GM18867 (cell line): ENCODE measurements around the gene HS3ST5.
"Not testable (repeated sequence)": the region's sequence is repeated elsewhere in the genome, so short reads cannot be mapped to it uniquely, and the experiment has no call there.

Source experiments
- ATAC-seq: cut with Tn5 transposase; IDR thresholded peaks from one replicate; pipeline ENCODE4 v1.9.1; 2021; ENCODE audit warnings: mild to moderate bottlenecking, moderate library complexity; ENCODE audit not compliant: unreplicated experiment

The HS3ST5 gene

DNA sequence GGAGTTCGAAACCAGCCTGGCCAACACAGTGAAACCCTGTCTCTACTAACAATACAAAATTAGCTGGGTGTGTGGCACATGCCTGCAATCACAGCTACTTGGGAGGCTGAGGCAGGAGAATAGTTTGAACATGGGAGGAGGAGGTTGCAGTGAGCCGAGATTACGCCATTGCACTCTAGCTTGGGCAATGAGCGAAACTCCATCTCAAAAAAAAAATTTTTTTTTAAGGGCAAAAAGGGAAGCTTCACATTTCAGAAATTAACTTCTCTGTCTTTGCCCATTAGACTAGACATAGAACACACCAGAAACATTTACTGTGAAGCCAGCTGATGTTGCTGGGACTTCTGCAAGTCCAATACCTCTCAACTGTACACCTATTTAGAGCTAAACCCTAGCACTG is 281.1 kb downstream of the HS3ST5 start:
- no peak for ATAC-seq

GRCh38 chr6:114061116-114061515 is 281.7 kb downstream of the HS3ST5 start:
- ATAC-seq, result no peak

- ATAC-seq, result no peak
Measured at GRCh38 chr6:114058435-114058834, 284.4 kb downstream of the HS3ST5 start.

DNA sequence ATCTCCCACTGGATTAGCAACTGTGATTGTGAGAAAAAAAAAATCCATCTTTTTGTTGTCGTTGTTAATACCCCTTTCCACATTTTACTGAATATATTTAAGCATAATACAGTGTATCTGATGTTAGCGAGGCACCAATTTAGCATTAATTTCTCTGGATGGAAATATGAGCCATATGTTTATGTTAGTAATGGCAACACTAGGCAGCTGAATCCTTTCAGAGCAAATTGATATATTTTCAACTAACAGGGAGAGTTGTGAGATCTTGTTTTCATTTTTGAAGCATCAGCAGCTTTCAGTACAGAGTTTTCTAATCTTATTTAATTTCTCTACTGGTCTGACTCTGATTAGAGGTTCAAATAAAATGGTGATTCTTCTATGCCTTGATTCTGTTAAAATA is 287.1 kb downstream of the HS3ST5 start:
- ATAC-seq, result no peak

DNA sequence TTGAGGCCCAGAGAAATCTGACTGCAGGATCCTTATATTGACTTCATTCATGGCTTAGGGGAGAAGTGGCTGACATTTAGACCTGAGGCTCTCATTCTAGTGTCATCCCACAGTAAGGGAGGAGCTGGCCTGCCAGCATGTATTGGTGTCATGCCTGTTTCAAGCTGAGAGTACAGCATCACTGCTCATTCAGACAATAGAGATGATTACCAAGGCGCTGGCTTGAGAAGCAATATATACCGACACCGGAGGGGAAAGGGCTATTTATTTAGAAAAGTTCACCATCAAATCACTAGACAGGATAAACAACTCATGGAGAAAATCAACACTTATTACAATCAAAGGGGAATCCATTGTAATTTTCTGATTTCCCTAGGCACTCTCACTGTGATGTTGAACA is 287.5 kb downstream of the HS3ST5 start:
- no peak for ATAC-seq

DNA sequence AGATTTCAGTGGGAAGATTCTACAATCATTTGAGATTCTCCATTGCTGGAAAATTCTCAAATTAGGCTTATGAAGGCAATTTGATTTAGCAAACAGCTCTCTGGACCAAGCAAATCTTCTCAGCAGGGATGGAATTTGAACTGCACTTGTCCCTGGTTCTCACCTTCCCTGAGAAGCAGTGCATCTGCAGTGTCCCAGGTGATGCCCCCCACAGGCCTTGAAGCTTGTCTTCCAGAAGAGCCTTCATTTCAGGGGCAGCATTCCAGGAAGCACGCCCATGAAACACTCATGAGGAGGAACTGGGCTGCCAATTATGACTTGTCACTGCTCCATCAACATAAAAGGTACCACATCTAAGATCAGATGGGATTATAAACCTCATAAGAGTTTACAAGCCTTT is 289.0 kb downstream of the HS3ST5 start:
- no peak for ATAC-seq

- no peak for ATAC-seq
Measured at GRCh38 chr6:114052141-114052540, 290.7 kb downstream of the HS3ST5 start.

GRCh38 chr6:114051031-114051430 is 291.8 kb downstream of the HS3ST5 start:
- ATAC-seq, result no peak

DNA sequence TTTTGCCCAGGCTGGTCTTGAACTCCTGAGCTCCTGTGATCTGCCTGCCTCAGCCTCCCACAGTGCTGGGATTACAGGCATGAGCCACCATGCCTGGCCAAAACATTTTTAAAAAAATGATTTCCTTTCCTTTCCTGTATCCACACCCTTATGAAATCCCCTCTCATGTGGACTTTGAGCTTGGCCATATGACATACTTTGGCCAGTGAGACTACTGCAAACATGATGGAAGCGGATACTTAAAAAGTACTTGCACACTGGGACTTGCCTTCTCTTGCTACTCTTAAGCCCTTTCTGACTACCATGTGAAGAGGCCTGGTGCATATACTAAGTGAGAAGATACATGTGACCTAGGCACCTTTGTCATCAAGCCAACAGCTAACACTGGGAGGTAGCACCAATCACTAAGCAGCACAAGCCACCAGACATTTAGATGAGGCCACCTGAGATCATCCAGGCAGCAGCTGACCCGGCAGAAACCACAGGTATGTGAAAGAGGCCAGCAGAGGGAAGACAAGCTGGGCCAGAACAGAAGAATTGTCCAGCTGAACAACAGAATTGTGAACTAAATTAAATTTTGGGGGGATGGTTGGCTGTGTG is 293.4 kb downstream of the HS3ST5 start:
- ATAC-seq, result no peak

DNA sequence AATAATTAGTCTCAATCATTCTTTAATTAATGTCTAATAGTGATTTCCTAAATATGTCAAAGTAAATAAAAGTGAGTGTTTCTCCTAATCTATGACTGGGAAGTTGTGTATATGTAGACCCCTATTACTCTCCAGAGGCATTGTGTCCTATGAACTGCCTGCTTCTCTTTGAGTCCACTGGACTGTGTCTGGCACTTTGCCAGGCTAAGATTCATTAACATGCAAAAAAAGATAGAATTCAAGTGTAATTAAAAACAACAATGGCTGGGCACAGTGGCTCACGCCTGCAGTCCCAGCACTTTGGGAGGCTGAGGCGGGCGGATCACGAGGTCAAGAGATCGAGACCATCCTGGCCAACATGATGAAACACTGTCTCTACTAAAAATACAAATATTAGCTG is 298.3 kb downstream of the HS3ST5 start:
- ATAC-seq, result not testable (repeated sequence)

GRCh38 chr6:114042267-114043016 is 300.4 kb downstream of the HS3ST5 start:
- peak; percentile 76 for ATAC-seq

- ATAC-seq, result no peak
Measured at GRCh38 chr6:114040871-114041270, 302.0 kb downstream of the HS3ST5 start.

DNA sequence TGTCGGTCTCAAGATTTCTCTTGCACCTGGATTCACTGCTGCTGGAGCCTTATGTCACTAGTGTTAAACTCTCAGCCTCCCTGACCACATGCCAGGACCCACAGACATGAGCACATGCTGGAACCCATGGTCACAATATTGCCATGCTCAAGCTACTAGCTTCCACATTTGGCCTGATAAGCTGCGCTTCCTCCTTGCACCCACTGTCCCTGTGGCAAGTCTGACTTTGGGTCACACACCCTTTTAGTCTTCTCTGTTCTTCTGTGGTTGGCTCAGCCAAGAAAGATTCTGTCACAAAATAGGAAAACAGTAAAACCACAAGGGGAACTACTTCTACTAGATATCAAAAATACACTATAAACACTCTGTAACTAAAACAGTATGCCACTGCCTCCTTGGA is 303.0 kb downstream of the HS3ST5 start:
- no peak for ATAC-seq

DNA sequence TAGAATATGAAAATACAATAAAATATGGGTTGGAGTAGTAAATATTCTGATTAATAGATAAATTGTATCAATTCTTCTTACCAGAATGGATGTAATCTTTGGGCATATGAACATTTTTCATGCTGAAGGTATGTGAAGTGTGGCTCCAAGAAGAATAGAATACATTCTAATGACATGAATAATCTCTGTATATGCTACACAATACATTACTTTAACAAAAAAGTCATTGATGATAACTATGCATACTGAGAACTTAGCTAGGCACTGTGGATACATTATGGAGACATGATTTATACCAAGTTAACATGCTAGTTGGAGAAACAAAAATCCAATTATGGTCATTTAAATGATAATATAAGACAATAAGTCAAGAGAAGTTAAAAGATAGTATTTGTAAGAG is 309.2 kb downstream of the HS3ST5 start:
- no peak for ATAC-seq

GRCh38 chr6:114032721-114033120 is 310.1 kb downstream of the HS3ST5 start:
- ATAC-seq, result no peak

GRCh38 chr6:114030767-114031166 is 312.1 kb downstream of the HS3ST5 start:
- no peak for ATAC-seq

GRCh38 chr6:114024746-114025145 is 318.1 kb downstream of the HS3ST5 start:
- ATAC-seq, result no peak

GRCh38 chr6:114020196-114020595 is 322.6 kb downstream of the HS3ST5 start:
- no peak for ATAC-seq

DNA sequence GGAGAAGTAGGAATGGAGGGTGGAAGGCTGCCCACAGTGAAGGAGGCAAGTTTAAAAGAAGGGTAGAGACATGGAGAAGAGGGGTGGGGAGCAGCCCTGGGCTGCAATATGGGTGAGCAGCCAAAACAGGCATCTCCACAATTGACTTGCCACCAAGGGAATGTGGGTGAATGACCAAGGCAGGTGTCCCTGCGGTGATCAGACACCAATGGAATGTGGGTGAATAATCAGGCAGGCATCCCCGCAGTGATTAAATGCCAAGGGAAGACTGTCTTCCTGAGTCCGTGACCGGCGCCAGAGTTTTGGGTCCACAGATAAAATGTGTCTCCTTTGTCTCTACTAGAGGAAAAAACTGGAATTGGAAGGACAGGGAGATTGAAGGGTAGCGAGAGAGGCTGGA is 325.7 kb downstream of the HS3ST5 start:
- ATAC-seq, result not testable (repeated sequence)

DNA sequence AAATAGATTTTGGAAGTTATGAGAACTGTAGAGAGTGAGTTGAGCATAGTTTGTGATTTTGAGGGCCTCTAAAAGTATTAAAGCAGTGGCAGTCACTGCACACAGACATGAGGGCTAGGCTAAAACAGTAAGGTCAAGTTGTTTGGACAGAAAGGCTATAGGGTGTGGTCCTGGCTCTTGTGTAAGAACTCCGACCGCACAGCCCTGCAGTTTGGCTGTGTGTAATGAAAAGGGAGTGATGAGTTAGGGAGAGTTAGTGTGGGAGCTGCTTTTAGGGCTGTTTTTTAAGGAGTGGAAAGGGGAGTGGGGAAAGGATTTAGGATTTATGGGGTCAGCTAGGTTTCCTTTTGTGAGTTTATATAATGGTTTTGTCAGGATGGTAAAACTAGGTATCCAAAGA is 328.7 kb downstream of the HS3ST5 start:
- not testable (repeated sequence) for ATAC-seq

GRCh38 chr6:114011486-114011885 is 331.3 kb downstream of the HS3ST5 start:
- ATAC-seq, result not testable (repeated sequence)

- no peak for ATAC-seq
Measured at GRCh38 chr6:114010540-114010939, 332.3 kb downstream of the HS3ST5 start.

GRCh38 chr6:114009192-114009591 is 333.6 kb downstream of the HS3ST5 start:
- no peak for ATAC-seq
